Naive B cell (primary cell): ENCODE results near the gene PLB1. TPM values are rescaled to one million over a fixed set of nuclear protein-coding genes. Genes with fewer than 3 reads are reported as not detected.

Experiments
- ATAC-seq, 2 donors: fragments of 150-1000 bp; cut with Tn5 transposase; 2 replicates each; pipeline ENCODE4 v1.10.0; 2021; ENCODE audit warnings: low read depth in 2 of 2, mild to moderate bottlenecking in 2 of 2, moderate library complexity in 2 of 2
- DNase-seq: peaks from one replicate; pipeline ENCODE4 v3.0.0; 2022
- H3K27ac Mint-ChIP-seq, 6 donors: one replicate each; pipeline ENCODE4 v1.8.0; 2020 to 2022; ENCODE audit warnings: mild to moderate bottlenecking in 6 of 6, mixed read lengths in 6 of 6, moderate library complexity in 5 of 6, inconsistent platforms in 2 of 6
- H3K27me3 Mint-ChIP-seq, 3 donors: one replicate each; pipeline ENCODE4 v1.8.0; 2021 to 2022; ENCODE audit warnings: mixed read lengths in 3 of 3, mild to moderate bottlenecking in 1 of 3
- H3K36me3 Mint-ChIP-seq, 2 donors: one replicate each; pipeline ENCODE4 v1.8.0; 2020 to 2022; ENCODE audit warnings: mixed read lengths in 2 of 2, inconsistent platforms in 1 of 2, mild to moderate bottlenecking in 1 of 2
- H3K4me1 Mint-ChIP-seq, 3 donors: one replicate each; pipeline ENCODE4 v1.8.0; 2020 to 2022; ENCODE audit warnings: mixed read lengths in 3 of 3, inconsistent platforms in 1 of 3, mild to moderate bottlenecking in 1 of 3, moderate library complexity in 1 of 3
- H3K4me3 Mint-ChIP-seq, 8 donors: one replicate each; pipeline ENCODE4 v1.8.0; 2020 to 2022; ENCODE audit warnings: mild to moderate bottlenecking in 8 of 8, mixed read lengths in 8 of 8, moderate library complexity in 8 of 8, inconsistent platforms in 2 of 8
- H3K9me3 Mint-ChIP-seq, 7 donors: one replicate each; pipeline ENCODE4 v1.8.0; 2020 to 2022; ENCODE audit warnings: mixed read lengths in 7 of 7, mild to moderate bottlenecking in 5 of 7, inconsistent platforms in 2 of 7, moderate library complexity in 1 of 7
- polyA plus RNA-seq, 6 donors: library from polyadenylated mRNA; unstranded; fragments of 300-500 nt; fragmentation: Illumina TruSeq; gene quantifications; one replicate each; pipeline ENCODE4 v1.2.3, GENCODE V29; 2021; ENCODE audit warnings: low read depth in 6 of 6

Gene PLB1
- polyA plus RNA-seq, 6 donors from 2014 or later: 0.17 to 2.3 (median 0.38) TPM; not detected in 2

DNA sequence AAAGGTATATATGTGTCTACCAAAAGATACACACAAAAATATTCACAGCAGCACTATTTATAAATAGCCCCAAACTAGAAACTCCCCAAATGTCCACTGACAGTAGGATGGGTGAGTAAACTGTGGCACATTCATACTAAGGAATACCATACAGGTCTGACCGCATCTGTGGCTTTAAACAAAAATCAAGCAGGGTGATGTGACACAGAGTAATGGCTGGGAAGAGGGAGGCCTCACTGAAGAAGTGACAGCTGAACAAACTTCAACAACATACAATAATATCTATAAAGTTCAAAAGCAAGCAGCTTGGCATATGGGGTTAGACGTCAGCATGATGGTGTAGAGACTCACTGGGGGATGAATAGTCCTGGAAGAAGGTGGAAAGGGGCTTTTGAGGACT lies 140.6 kb downstream of the PLB1 start:
- Mint-ChIP-seq H3K27ac (no peak overlapping the region), H3K36me3 (no peaks in the 10 kb centered on the region), H3K9me3 (no peaks in the 10 kb centered on the region), H3K4me1 (peaks cover 0 to 5% (median 0%) of the 10 kb centered on the region in 3 donors), H3K4me3 (no peak overlapping the region), H3K27me3 (peaks cover 0 to 11% (median 0%) of the 10 kb centered on the region in 3 donors)
- DNase-seq: no peak
- no peak for ATAC-seq

GRCh38 chr2:28637066-28638047 lies 141.5 kb downstream of the PLB1 start:
- no peaks in the 10 kb centered on the region for H3K36me3 Mint-ChIP-seq
- no peak for ATAC-seq
- peak overlapping the region in 1 of 6 donors; percentile 43 for H3K27ac Mint-ChIP-seq
- no peaks in the 10 kb centered on the region for H3K9me3 Mint-ChIP-seq
- H3K27me3 Mint-ChIP-seq: peaks cover 0 to 11% (median 0%) of the 10 kb centered on the region in 3 donors
- no peak overlapping the region for H3K4me3 Mint-ChIP-seq
- H3K4me1 Mint-ChIP-seq: peaks cover 0 to 5% (median 0%) of the 10 kb centered on the region in 3 donors
- DNase-seq: no peak

GRCh38 chr2:28638102-28638501 lies 142.2 kb downstream of the PLB1 start:
- Mint-ChIP-seq H3K9me3 (no peaks in the 10 kb centered on the region), H3K27ac (no peak overlapping the region)

GRCh38 chr2:28639092-28639691 lies 143.3 kb downstream of the PLB1 start:
- Mint-ChIP-seq H3K27ac (peak overlapping the region in 2 of 6 donors; percentile 41 to 52), H3K27me3 (peaks cover 0 to 11% (median 0%) of the 10 kb centered on the region in 3 donors), H3K4me1 (peaks cover 0 to 5% (median 0%) of the 10 kb centered on the region in 3 donors), H3K36me3 (no peaks in the 10 kb centered on the region), H3K9me3 (no peaks in the 10 kb centered on the region), H3K4me3 (no peak overlapping the region)
- ATAC-seq (no peak), DNase-seq (no peak)

More at GRCh38 chr2:28638102-28638501, 142.2 kb downstream of the PLB1 start:
- peaks cover 0 to 11% (median 0%) of the 10 kb centered on the region in 3 donors for H3K27me3 Mint-ChIP-seq
- ATAC-seq: no peak
- H3K4me1 Mint-ChIP-seq: peaks cover 0 to 5% (median 0%) of the 10 kb centered on the region in 3 donors
- no peak for DNase-seq
- H3K4me3 Mint-ChIP-seq: no peak overlapping the region
- no peaks in the 10 kb centered on the region for H3K36me3 Mint-ChIP-seq

DNA sequence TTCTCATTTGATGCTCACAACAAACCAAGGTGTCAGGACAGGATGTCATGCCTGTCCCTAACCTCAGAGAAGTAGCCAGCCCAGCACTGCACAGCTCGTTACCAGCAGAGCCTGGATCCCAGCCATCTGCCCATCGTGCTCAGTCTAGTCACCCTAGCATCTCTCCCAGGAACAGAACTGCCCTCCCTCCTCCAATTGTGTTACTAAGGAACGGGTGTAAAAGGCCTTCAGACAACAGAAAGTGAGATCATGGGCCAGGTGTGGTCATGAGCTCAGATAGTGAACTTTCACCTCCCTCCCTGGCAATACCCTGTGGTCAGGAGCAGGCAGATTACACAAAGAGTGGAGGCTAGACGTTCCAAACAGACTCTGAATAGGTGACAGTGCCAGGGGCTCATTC lies 144.0 kb downstream of the PLB1 start:
- ATAC-seq (no peak), DNase-seq (no peak)
- Mint-ChIP-seq H3K4me1 (peaks cover 0 to 5% (median 0%) of the 10 kb centered on the region in 3 donors), H3K9me3 (no peaks in the 10 kb centered on the region), H3K27ac (peak overlapping the region in 1 of 6 donors; percentile 41), H3K27me3 (peaks cover 0 to 11% (median 0%) of the 10 kb centered on the region in 3 donors), H3K4me3 (no peak overlapping the region), H3K36me3 (no peaks in the 10 kb centered on the region)

- no peaks in the 10 kb centered on the region for H3K9me3 Mint-ChIP-seq
- H3K36me3 Mint-ChIP-seq: no peaks in the 10 kb centered on the region
- no peak for ATAC-seq
- H3K4me1 Mint-ChIP-seq: peaks cover 0 to 5% (median 0%) of the 10 kb centered on the region in 3 donors
- DNase-seq: no peak
- H3K27me3 Mint-ChIP-seq: peaks cover 0 to 11% (median 0%) of the 10 kb centered on the region in 3 donors
- H3K4me3 Mint-ChIP-seq: no peak overlapping the region
- peak overlapping the region in 1 of 6 donors; percentile 54 for H3K27ac Mint-ChIP-seq
These were observed 144.5 kb downstream of the PLB1 start for GRCh38 chr2:28640260-28640907.

DNA sequence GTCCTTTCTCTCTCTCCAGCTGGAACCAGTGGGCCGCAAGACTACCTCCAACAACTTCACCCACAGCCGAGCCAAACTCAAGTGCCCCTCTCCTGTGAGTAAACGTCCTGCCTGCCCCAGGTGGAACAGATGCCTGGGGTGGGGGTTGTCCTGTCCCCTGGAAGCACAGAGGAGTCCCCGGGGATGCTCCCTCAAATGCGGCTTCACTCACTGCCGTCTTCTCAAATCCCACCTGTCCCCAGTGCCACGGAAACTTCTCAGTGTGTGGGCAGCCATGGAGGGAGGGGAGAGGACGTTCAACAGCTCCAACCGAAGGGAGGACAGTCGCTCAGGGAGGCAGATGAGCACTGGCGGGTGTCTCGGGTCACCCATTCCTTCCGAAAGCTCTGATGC lies 145.0 kb downstream of the PLB1 start:
- ATAC-seq (no peak), DNase-seq (no peak)
- no peak overlapping the region for H3K27ac Mint-ChIP-seq
- H3K27me3 Mint-ChIP-seq: peaks cover 0 to 11% (median 0%) of the 10 kb centered on the region in 3 donors
- H3K4me3 Mint-ChIP-seq: no peak overlapping the region
- peaks cover 0 to 5% (median 0%) of the 10 kb centered on the region in 3 donors for H3K4me1 Mint-ChIP-seq
- no peaks in the 10 kb centered on the region for H3K36me3 Mint-ChIP-seq
- no peaks in the 10 kb centered on the region for H3K9me3 Mint-ChIP-seq

DNA sequence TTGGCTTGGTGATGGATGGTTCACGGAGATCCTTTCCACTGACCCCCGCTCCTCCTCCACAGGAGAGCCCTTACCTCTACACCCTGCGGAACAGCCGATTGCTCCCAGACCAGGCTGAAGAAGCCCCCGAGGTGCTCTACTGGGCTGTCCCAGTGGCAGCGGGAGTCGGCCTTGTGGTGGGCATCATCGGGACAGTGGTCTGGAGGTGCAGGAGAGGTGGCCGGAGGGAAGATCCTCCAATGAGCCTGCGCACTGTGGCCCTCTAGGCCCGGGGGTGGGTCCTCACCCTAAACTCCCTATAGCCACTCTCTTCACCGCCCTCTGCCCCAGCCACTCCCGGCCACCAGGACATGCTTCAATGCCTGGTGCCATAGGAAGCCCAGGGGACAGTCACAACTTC lies 146.9 kb downstream of the PLB1 start:
- peaks cover 0 to 5% (median 0%) of the 10 kb centered on the region in 3 donors for H3K4me1 Mint-ChIP-seq
- no peak for DNase-seq
- H3K4me3 Mint-ChIP-seq: no peak overlapping the region
- no peak for ATAC-seq
- no peaks in the 10 kb centered on the region for H3K9me3 Mint-ChIP-seq
- H3K27ac Mint-ChIP-seq: no peak overlapping the region
- no peaks in the 10 kb centered on the region for H3K36me3 Mint-ChIP-seq
- H3K27me3 Mint-ChIP-seq: peaks cover 0 to 9% (median 0%) of the 10 kb centered on the region in 3 donors

DNA sequence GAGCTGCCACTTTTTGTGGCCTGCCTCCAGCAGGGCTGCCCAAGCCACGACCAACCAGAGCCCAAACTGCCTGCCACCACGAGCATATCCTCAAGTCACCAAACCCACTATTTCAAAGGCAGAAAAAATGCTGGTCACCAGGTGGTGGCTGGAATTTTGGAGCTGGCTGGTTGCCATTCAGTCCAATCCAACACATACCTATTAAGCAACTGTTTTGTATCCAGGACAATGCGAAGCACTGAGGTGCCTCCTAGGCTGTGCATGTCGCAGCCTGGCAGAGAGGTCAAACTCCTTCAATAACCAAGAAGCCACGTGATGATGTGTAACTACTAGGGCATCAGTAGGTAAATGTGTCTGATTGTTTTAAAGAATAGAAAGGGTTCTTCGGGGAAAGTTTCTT lies 147.5 kb downstream of the PLB1 start:
- Mint-ChIP-seq H3K27ac (no peak overlapping the region), H3K9me3 (no peaks in the 10 kb centered on the region), H3K27me3 (peaks cover 0 to 4% (median 0%) of the 10 kb centered on the region in 3 donors), H3K4me3 (no peak overlapping the region), H3K4me1 (peaks cover 0 to 2% (median 0%) of the 10 kb centered on the region in 3 donors), H3K36me3 (no peaks in the 10 kb centered on the region)
- ATAC-seq (no peak), DNase-seq (no peak)

GRCh38 chr2:28643911-28644334 lies 148.1 kb downstream of the PLB1 start:
- H3K9me3 Mint-ChIP-seq: no peaks in the 10 kb centered on the region
- H3K27me3 Mint-ChIP-seq: no peaks in the 10 kb centered on the region
- no peak for DNase-seq
- no peak for ATAC-seq
- H3K36me3 Mint-ChIP-seq: no peaks in the 10 kb centered on the region
- no peaks in the 10 kb centered on the region for H3K4me1 Mint-ChIP-seq
- H3K4me3 Mint-ChIP-seq: peak overlapping the region in 1 of 8 donors; percentile 54
- H3K27ac Mint-ChIP-seq: no peak overlapping the region

GRCh38 chr2:28644760-28645159 lies 148.9 kb downstream of the PLB1 start:
- Mint-ChIP-seq H3K9me3 (no peaks in the 10 kb centered on the region), H3K27ac (no peak overlapping the region), H3K4me3 (peak overlapping the region in 1 of 8 donors; percentile 35), H3K4me1 (no peaks in the 10 kb centered on the region), H3K27me3 (no peaks in the 10 kb centered on the region), H3K36me3 (no peaks in the 10 kb centered on the region)
- DNase-seq: no peak
- ATAC-seq: no peak

- peaks cover 0 to 2% (median 0%) of the 10 kb centered on the region in 7 donors for H3K9me3 Mint-ChIP-seq
- H3K27ac Mint-ChIP-seq: no peak overlapping the region
- H3K4me3 Mint-ChIP-seq: no peak overlapping the region
- ATAC-seq: no peak
- H3K4me1 Mint-ChIP-seq: peaks cover 0 to 5% (median 3%) of the 10 kb centered on the region in 3 donors
- no peaks in the 10 kb centered on the region for H3K27me3 Mint-ChIP-seq
- H3K36me3 Mint-ChIP-seq: no peaks in the 10 kb centered on the region
- DNase-seq: no peak
These were observed 149.7 kb downstream of the PLB1 start for GRCh38 chr2:28645553-28645952.

- Mint-ChIP-seq H3K27ac (no peak overlapping the region), H3K9me3 (peaks cover 0 to 2% (median 0%) of the 10 kb centered on the region in 7 donors), H3K36me3 (no peaks in the 10 kb centered on the region), H3K4me1 (peaks cover 0 to 5% (median 3%) of the 10 kb centered on the region in 3 donors), H3K27me3 (no peaks in the 10 kb centered on the region), H3K4me3 (no peak overlapping the region)
- ATAC-seq: peak in 1 of 2 donors; percentile 45
- no peak for DNase-seq
These were observed 151.8 kb downstream of the PLB1 start for GRCh38 chr2:28647682-28648081.
